SK-N-SH treated with all-trans-retinoic acid at 6 μM for 48 hours (cell line): ENCODE data around the gene MYCBPAP.

Experiments used
- ARNTL ChIP-seq: fragments of 450-650 bp; formaldehyde crosslinking; IDR thresholded peaks from 2 replicates; pipeline ENCODE4 v1.5.0; 2020; ENCODE audit warnings: low read depth, mild to moderate bottlenecking, moderate library complexity, borderline replicate concordance
- ESRRG ChIP-seq: fragments of 250-450 bp; sonication (Bioruptor Pico); IDR thresholded peaks from 2 replicates; pipeline ENCODE4 v1.6.1; 2021; ENCODE audit warnings: mild to moderate bottlenecking
- ISL1 ChIP-seq: fragments of 250-450 bp; sonication (Bioruptor Pico); IDR thresholded peaks from 2 replicates; pipeline ENCODE4 v2.1.2; 2022; ENCODE audit warnings: mild to moderate bottlenecking, moderate library complexity
- OSR1 ChIP-seq: fragments of 250-450 bp; sonication (Bioruptor Pico); IDR thresholded peaks from 2 replicates; pipeline ENCODE4 v1.8.0; 2022; ENCODE audit warnings: moderate library complexity, mild to moderate bottlenecking, inconsistent platforms
- PATZ1 ChIP-seq: fragments of 250-450 bp; sonication (Bioruptor Pico); IDR thresholded peaks from 2 replicates; pipeline ENCODE4 v1.8.0; 2020; ENCODE audit warnings: mild to moderate bottlenecking, moderate library complexity, borderline replicate concordance
- RARB ChIP-seq: fragments of 250-450 bp; sonication (Bioruptor Pico); IDR thresholded peaks from 2 replicates; pipeline ENCODE4 v1.8.0; 2021; ENCODE audit warnings: mild to moderate bottlenecking, moderate library complexity
- SNAI2 ChIP-seq: fragments of 250-450 bp; sonication (Bioruptor Pico); IDR thresholded peaks from 2 replicates; pipeline ENCODE4 v1.5.0; 2020; ENCODE audit warnings: mild to moderate bottlenecking, moderate library complexity
- TCF4 ChIP-seq: fragments of 250-450 bp; sonication (Bioruptor Pico); IDR thresholded peaks from 2 replicates; pipeline ENCODE4 v1.8.0; 2021; ENCODE audit warnings: mild to moderate bottlenecking, moderate library complexity, borderline replicate concordance
- TSHZ2 ChIP-seq: fragments of 250-450 bp; sonication (Bioruptor Pico); IDR thresholded peaks from 2 replicates; pipeline ENCODE4 v1.5.0; 2020; ENCODE audit warnings: mild to moderate bottlenecking, moderate library complexity
- ZFP3 ChIP-seq: fragments of 250-450 bp; sonication (Bioruptor Pico); IDR thresholded peaks from 2 replicates; pipeline ENCODE4 v1.5.0; 2020; ENCODE audit warnings: mild to moderate bottlenecking, moderate library complexity
- ZFP30 ChIP-seq: fragments of 450-650 bp; formaldehyde crosslinking; IDR thresholded peaks from 2 replicates; pipeline ENCODE4 v1.5.0; 2022; ENCODE audit warnings: mild to moderate bottlenecking, moderate library complexity
- ZNF565 ChIP-seq: fragments of 450-650 bp; formaldehyde crosslinking; conservative IDR thresholded peaks from 2 replicates; pipeline ENCODE4 v1.5.0; 2020; ENCODE audit warnings: low read depth, mild to moderate bottlenecking, moderate library complexity
- ZNF8 ChIP-seq: fragments of 450-650 bp; formaldehyde crosslinking; IDR thresholded peaks from 2 replicates; pipeline ENCODE4 v1.5.0; 2020; ENCODE audit warnings: mild to moderate bottlenecking, moderate library complexity

- TF ChIP-seq TCF4 (CRISPR knock-in tag) (no peak), ZFP3 (CRISPR knock-in tag) (no peak), ARNTL (CRISPR knock-in tag) (no peak), ISL1 (CRISPR knock-in tag) (no peak), ESRRG (CRISPR knock-in tag) (no peak), PATZ1 (no peak), SNAI2 (CRISPR knock-in tag) (no peak), OSR1 (CRISPR knock-in tag) (no peak), ZNF8 (CRISPR knock-in tag) (no peak), RARB (CRISPR knock-in tag) (no peak), TSHZ2 (CRISPR knock-in tag) (no peak), ZNF565 (CRISPR knock-in tag) (no peak), ZFP30 (CRISPR knock-in tag) (no peak)
Measured at GRCh38 chr17:50482110-50482509, 26.1 kb upstream of the MYCBPAP start.
